ENCODE data around the gene SEMA3C.

DNA sequence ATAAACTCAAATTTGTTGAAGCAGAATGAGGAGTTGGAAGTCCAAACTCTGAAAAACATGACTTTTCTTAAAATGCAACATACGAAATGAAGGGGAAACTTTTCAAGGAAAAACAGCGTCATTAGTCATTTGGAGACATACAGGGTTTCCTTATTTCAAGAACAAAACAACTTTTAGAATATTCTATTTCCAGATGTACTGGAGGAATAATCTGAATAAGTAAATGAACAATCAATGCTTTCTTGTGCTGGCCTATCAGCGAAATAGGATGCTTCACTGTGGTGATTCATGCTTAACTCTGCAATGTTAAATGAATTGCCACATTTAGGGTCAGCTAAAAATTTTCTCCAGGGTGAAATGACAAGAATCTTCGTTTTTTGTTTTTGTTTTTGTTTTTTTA is 114.3 kb downstream of the SEMA3C start:
- TF ChIP-seq, protein P1, sequence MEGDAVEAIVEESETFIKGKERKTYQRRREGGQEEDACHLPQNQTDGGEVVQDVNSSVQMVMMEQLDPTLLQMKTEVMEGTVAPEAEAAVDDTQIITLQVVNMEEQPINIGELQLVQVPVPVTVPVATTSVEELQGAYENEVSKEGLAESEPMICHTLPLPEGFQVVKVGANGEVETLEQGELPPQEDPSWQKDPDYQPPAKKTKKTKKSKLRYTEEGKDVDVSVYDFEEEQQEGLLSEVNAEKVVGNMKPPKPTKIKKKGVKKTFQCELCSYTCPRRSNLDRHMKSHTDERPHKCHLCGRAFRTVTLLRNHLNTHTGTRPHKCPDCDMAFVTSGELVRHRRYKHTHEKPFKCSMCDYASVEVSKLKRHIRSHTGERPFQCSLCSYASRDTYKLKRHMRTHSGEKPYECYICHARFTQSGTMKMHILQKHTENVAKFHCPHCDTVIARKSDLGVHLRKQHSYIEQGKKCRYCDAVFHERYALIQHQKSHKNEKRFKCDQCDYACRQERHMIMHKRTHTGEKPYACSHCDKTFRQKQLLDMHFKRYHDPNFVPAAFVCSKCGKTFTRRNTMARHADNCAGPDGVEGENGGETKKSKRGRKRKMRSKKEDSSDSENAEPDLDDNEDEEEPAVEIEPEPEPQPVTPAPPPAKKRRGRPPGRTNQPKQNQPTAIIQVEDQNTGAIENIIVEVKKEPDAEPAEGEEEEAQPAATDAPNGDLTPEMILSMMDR (conservative IDR thresholded peaks at IDR 0.05; ENCODE audit: low read length), result no peak
- TF ChIP-seq EZH2phosphoT487 (IDR thresholded peaks at IDR 0.05; ENCODE audit: borderline replicate concordance), result no peak

Measured in Loucy (cell line).